NCI-H2196 (cell line): ENCODE results near the gene NRDE2.

ENCODE experiments used
- DNase-seq: peaks from one replicate; lab custom pipeline; 2025; ENCODE audit not compliant: unreplicated experiment; lab: John Stamatoyannopoulos, UW

NRDE2 gene

DNA sequence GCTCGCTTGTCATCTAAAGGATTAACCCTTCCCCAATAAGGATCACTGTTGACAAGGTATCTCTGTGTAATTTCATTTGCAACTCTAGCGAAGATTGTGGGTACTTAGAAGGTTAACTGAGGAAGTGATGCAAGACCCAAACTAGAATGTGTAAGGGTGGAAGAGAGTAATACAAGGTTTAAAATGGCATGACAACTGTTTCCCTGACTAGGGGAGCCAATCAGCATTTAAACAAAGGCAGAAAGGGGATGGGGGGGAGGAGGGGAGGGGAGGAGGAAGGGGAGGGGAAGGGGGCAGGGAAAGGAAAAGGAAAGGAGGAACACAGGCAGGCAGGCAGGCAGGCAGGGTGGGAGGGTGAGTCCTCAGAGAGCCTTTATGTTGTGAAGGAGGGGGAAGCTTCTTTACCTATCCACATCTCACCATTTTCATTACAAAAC lies 31.1 kb downstream of the NRDE2 start:
- no peak for DNase-seq

- no peak for DNase-seq
Measured at GRCh38 chr14:90299408-90299807, 32.3 kb downstream of the NRDE2 start.

- no peak for DNase-seq
Measured at GRCh38 chr14:90297876-90298629, 33.7 kb downstream of the NRDE2 start.

GRCh38 chr14:90296641-90297040 lies 35.1 kb downstream of the NRDE2 start:
- DNase-seq, result no peak

DNA sequence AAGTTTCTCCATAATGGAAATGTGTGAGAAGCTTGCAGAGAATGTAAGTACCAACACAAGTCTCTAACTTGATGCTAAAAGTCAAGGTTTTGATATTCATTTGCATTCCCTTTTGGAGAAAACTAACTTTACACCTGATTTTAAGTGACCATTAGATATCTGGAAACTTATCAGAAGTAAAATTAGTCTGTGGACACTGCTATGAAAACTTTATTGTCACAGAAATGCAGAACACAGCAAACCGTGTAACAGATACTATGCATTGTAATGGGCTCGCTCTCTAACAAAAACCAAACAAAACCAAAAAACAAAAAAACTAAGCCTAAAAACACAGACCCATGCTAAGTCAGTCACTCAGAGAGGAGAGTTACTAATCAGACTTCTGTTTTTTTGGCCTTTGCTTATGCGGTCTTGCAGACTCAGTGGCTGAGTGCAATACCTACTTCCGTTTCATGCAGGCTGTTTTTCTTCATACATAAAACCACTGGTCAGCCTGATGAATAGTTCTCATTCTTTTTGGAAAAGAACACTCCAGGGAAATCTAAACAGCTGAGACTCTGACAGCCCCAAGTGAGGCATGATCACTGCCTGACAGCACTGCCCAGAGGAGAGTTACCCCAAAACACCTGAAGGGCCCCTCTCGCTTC lies 35.7 kb downstream of the NRDE2 start:
- no peak for DNase-seq

DNA sequence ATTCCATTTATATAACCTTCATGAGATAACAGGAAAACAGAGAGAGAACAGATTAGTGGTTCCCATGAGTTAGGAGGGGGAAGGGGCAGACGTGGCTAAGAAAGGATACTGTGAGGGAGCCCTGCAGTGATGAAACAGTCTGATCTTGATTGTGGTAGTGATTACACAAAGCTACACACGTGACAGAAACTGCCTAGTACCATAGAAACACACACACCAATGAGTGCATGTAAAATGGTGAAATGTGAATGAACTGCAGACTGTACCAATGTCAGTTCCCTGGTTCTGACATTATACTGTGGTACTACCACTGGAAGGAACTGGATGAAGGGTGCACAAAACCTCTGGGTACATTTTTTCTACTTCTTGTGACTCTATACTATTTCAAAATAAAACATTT lies 36.9 kb downstream of the NRDE2 start:
- DNase-seq, result no peak

GRCh38 chr14:90293766-90294730 lies 37.7 kb downstream of the NRDE2 start:
- DNase-seq, result no peak

GRCh38 chr14:90291699-90292098 lies 40.0 kb downstream of the NRDE2 start:
- DNase-seq, result no peak

- DNase-seq, result no peak
Measured at GRCh38 chr14:90290337-90291011, 41.3 kb downstream of the NRDE2 start.

DNA sequence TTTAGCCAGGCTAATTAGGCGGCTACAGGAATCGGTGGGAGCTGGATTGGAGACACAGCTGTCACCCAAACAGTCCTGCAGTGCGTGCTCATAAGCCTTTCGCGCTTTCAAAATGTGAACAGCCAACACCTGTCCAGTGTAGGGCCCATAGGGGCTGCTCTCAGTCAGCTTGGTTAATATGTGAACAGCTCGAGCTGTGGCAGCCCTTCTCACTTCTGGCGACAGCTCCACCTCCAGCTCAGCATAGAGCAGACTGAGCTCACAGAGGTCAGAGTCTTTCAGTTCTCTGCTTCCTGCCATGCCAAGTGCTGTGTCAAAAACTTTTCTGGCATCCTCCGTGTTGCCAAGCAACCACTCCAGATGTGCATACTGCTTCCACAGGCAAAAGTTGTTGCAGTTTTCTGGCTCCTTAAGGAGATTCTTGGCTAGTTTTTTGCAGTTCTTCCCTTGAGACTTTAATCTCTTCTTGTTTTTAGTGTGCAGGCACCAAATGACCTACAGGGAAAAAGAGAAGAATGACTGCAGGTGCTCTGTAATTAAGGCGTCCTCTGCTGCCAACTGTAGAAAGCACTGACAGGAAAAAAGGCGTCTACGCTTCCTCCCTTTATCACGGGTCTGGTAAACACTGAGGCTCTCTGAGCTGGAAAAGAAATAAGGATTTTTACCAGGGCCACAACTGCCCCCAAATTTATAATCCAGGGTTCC lies 42.9 kb downstream of the NRDE2 start:
- DNase-seq, result no peak

GRCh38 chr14:90287791-90288190 lies 44.0 kb downstream of the NRDE2 start:
- DNase-seq, result no peak

DNA sequence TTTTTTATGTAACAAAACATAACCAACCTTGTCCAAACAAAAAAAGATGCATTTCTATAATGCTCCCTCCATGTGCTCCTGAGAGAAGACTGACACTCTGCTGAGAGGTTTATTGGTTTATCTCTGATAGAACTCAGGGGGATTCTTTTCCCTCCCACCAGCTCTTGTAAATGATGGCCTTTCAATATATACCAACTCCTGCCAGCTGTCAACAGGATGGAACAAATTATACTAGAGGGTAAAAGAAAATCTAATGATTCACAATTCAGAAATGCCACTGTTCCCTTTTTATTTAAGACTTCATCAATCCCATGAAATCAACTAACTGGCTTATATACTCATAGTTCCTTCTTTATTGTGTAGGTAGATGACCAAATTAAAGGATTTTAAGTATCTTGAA lies 50.0 kb downstream of the NRDE2 start:
- DNase-seq, result no peak

GRCh38 chr14:90281261-90281660 lies 50.5 kb downstream of the NRDE2 start:
- DNase-seq, result no peak

DNA sequence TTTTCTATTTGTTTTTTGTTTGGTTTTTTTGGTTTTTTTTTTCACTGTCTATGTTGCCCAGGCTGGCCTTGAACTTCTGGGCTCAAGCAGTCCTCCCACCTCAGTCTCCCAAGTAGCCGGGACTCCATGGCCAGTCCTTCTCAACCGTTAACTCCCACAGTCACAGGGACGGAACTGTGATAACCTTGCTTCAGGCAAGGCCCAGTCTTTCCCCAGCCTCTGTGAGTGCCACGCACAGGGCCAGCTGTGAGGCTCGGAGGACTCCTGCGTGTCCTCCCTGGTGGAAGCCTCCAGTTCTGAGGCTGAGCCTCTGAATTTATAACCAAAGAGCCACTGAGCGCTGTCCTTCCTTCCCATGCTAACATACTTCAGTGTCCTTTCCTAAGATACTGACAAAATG lies 51.6 kb downstream of the NRDE2 start:
- DNase-seq, result no peak

GRCh38 chr14:90278199-90279175 lies 53.3 kb downstream of the NRDE2 start:
- no peak for DNase-seq

- DNase-seq, result no peak
Measured at GRCh38 chr14:90277581-90278198, 54.1 kb downstream of the NRDE2 start.

DNA sequence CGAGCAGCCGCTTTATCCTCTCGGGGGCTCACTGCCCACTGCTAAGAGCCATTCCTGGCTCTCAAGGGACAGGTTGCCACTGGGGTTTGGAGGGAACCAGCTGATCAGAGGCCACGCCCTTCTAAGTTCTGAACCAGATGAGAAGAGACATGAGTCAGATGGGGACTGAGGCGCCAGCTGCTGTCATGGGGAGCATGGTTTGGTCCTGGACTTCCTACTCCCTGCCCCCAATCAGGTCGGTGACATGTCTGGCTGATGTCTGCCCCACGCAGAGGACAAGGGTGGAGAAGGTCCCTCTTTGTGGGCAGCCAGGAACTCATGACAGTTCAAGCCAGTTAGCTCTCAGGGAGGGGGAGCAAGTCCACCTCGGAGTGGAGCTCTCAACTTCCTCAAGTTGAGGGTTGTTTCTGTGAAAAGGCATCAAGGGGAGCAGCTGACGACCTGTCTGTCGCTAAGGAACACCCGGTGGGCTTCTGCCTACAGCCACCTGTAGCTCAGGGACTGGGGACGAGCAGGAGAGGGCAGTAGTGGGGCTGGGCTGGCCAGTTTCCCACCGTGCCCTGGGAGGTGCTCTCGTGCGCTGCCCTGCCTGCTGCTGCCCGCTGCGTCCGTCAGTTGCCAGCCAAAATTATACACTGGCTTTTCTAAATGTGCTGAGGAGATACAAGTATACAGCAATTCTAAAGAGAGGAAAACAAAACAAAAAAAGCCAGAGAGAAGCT lies 54.9 kb downstream of the NRDE2 start:
- no peak for DNase-seq

DNA sequence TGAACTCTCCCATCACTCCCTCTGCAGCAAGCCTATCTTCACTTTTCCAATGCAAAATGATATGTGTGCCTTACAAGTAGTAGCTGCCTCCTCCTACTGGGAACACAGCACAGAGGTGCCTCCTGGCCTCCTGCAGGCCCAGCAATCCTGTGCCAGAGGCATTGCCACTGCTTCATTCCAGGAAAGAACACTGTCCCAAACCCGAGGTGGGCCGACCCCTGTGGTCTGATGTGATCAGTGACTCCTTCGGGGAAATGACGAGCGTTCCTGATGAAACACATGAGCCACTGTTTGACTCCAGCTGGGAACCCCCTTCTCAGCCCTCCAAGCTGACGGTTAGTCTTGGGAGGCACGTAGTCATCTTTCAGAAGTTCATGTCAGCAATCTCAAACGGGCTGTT lies 55.9 kb downstream of the NRDE2 start:
- DNase-seq, result no peak
